ENCODE data around the gene C20orf96.
"Not testable (repeated sequence)": the region's sequence is repeated elsewhere in the genome, so short reads cannot be mapped to it uniquely, and the experiment has no call there.

The C20orf96 gene

DNA sequence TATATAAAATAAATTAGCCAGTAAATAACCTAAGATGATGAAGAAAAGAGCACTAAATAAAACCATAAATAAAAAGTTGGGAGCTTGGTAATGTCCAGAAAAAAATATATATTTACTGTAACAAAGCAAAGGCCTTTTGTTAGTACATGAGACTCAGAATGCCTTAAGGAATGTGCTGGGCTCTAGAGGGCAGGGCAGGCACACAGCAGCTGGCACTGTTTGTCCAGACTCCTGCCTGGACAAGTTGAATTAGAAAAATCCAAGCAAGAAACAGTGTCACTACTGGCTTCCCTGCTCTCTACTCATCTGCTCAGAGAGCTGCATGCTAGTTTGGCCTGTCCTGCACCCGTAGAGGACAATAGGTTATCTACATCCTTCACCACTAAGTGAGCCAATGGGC is 54.7 kb downstream of the C20orf96 start:
- no peak for DNase-seq (ENCODE audit: low read depth)

DNA sequence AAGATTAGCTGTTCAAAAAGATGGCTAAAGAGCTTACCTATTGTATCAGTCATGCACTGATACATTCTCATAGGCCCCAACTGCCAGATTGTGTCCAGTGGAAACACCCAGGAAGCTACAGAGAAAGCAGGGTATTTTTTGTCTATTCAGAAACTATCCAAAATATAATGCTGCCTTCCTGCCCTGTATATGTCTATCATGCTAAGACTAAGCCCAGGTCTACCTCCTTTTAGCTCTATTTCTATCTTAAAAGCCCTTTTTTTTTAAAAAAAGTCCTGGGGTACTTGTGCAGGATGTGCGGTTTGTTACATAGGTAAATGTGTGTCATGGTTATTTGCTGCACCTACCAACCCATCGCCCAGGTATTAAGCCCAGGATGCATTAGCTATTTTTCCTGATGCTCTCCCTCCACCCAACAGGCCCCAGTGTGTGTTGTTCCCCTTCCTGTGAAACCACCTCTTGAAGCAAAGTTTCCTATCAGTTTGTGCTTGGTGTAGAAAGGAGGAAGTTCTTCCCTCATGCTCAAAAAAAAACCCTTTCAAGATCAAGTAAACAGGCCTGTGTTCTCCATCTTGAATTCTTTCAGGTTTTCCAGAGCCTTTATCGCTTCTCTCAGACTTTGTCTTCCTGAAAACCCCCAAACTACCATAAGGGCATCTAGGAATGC is 63.0 kb downstream of the C20orf96 start:
- DNase-seq (ENCODE audit: low read depth) = no peak

DNA sequence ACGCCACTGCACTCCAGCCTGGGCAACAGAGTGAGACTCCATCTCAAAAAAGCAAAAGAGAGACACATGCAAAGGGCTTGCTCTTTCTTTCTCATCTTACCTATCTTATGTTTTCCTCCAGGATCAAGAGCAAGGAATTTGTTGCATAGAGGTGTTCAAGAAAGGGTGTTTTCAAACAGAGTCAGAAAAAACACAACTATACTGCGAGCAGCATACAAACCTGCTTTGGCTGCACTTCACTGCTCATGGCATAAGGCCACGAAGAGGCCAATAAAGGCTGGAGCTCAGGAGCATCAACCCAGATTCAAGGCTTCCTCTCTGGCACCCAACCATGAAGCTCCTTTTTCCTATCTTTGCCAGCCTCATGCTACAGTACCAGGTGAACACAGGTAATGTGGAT is 63.6 kb downstream of the C20orf96 start, which contains the start of gene DEFB129:
Gene DEFB129, plus strand, starts transcription at position 301 of the 400 bp plus-strand sequence. Its CDS starts 31 bp downstream, at position 332.
- no peak for DNase-seq (ENCODE audit: low read depth)

DNA sequence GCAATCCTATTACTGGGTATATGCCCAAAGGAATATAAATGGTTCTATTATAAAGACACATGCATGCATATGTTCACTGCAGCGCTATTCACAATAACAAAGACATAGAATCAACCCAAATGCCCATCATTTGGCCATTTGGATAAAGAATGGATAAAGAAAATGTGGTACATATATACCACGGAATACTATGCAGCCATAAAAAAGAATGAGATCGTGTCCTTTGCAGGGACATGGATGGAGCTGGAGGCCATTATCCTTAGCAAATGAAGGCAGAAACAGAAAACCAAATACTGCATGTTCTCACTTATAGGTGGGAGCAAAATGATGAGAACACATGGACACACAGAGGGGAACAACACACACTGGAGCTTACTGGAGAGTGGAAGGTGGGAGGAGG is 64.7 kb downstream of the C20orf96 start:
- not testable (repeated sequence) for DNase-seq (ENCODE audit: low read depth)

DNA sequence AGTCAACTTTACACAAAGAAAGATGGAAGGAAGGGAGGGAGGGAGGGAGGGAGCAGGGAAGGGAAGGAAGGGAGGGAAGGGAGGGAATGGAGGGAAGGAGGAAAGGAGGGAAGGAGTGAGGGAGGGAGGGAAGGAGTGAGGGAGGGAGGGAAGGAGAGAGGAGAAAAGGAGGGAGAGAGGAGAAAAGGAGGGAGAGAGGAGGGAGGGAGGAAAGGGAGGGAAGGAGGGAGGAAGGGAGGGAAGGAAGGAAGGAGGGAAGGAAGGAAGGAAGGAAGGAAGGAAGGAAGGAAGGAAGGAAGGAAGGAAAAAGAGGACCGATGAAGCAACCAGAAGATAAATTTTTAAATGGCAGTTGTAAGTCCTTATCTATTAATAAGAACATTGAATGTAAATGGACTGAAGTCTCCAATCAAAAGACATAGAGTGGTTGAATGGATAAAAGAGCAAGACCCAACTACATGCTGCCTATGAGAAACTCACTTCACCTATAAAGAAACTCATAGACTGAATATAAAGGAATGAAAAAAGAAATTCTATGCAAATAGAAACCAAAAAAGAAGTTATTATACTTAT is 69.2 kb downstream of the C20orf96 start:
- DNase-seq (ENCODE audit: low read depth) = no peak
